ENCODE measurements around the gene ATAD2B. TPM values are rescaled to one million over a fixed set of nuclear protein-coding genes. Genes with fewer than 3 reads are reported as not detected.

Gene ATAD2B
- total and polyA plus RNA-seq, 2 of the 4 experiments (the other 2 are of a cell fraction): 1.5 to 5.0 TPM

DNA sequence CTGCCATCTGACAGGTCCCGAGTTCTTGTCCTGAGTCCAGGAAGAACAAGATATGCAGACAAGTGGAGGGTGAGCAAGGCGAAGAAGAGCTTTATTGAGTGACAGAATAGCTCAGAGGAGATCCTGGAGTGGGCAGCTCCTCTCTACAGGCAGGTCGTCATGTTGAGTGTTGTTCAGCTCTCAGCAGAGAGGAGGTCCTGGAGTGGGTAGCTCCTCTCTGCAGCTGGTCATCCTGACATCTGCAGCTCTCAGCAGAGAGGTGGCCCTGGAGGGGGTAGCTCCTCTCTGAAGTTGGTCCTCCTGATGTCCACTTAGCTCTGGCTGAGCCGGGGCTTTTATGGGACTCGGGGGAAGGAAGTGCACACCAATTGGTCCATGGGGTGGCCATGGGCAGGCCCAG lies 90.4 kb downstream of the ATAD2B start:
- H2BK15ac ChIP-seq (ENCODE audit: low read depth, low read length): no peak overlapping the region
- H2AFZ ChIP-seq (replicated peaks; ENCODE audit: low read length, poor library complexity): no peak overlapping the region
- H4K20me1 ChIP-seq (ENCODE audit: insufficient read depth, low read length): no peaks in the 10 kb centered on the region
- WGBS, 2 experiments (ENCODE audit: extremely low coverage in 2 of 2, insufficient read length in 1 of 2): 100% methylated on average over 2 of the region's 5 CpGs; no CpG with 5 or more reads in 1 of the 2 experiments
- TF ChIP-seq CEBPB (IDR thresholded peaks at IDR 0.05; ENCODE audit: low read depth, low read length) (no peak), CHD1 (IDR thresholded peaks at IDR 0.05; ENCODE audit: low read depth, low read length) (no peak), SMC3 (IDR thresholded peaks at IDR 0.05; ENCODE audit: low read depth, low read length) (no peak), NFE2L2 (IDR thresholded peaks at IDR 0.05; ENCODE audit: low read depth, low read length) (no peak), FOS (IDR thresholded peaks at IDR 0.05; ENCODE audit: low read depth, low read length) (no peak), USF2 (IDR thresholded peaks at IDR 0.05; ENCODE audit: low read depth, low read length) (no peak), MAFK (IDR thresholded peaks at IDR 0.05; ENCODE audit: low read depth, low read length) (no peak), ELK1 (IDR thresholded peaks at IDR 0.05; ENCODE audit: borderline replicate concordance, low read depth, low read length) (no peak), CTCF (conservative IDR thresholded peaks at IDR 0.05; ENCODE audit: low read depth, low read length) (no peak)
- H3K4me3 ChIP-seq (ENCODE audit: insufficient read depth, low read depth, low read length): no peak overlapping the region
- H4K5ac ChIP-seq (ENCODE audit: low read depth, low read length): no peak overlapping the region
- no peak overlapping the region for H3K56ac ChIP-seq (ENCODE audit: extremely low read depth, insufficient read depth, low read length)
- H3K4me2 ChIP-seq (ENCODE audit: low read depth, low read length): no peak overlapping the region
- BruUV-seq (replicated peaks): no TSS peak
- no peak overlapping the region for H3K9ac ChIP-seq (ENCODE audit: low read depth, low read length)
- DNase-seq (no peak), ATAC-seq (ENCODE audit: low read depth) (no peak)
- dilution Hi-C loops (cut with HindIII; ENCODE audit: low sequenced_read_pairs, unreplicated experiment) (no loop called here), in situ Hi-C loops (cut with MboI; ENCODE audit: low sequenced_read_pairs) (no loop called here), intact Hi-C loops (cut with micrococcal nuclease) (no loop called here)
- no peak overlapping the region for H2BK5ac ChIP-seq (ENCODE audit: low read depth, low read length, poor library complexity, severe bottlenecking)
- H3K27me3 ChIP-seq (ENCODE audit: control insufficient read depth, insufficient read depth, low read length): no peaks in the 10 kb centered on the region
- no peaks in the 10 kb centered on the region for H3K9me3 ChIP-seq (ENCODE audit: control insufficient read depth, insufficient read depth, low read length)
- ChIA-PET POLR2A (ENCODE audit: unreplicated experiment) (no interaction called here), CTCF (interaction anchor here (1.1 kb wide), 1 partner anchor 12 kb away, joined by 3 read pairs; no protein-coding TSS in a partner anchor)
- H2AK9ac ChIP-seq (replicated peaks; ENCODE audit: low read depth, low read length, poor library complexity): no peak overlapping the region
- no peak overlapping the region for H2BK20ac ChIP-seq (ENCODE audit: low read depth, low read length)
- peaks cover 5% of the 10 kb centered on the region; the same call in 1 of the 2 replicates for H3K36me3 ChIP-seq (ENCODE audit: control insufficient read depth, insufficient read depth, low read length)
- H3K4me1 ChIP-seq (ENCODE audit: control insufficient read depth, insufficient read depth, low read length): peaks cover 3% of the 10 kb centered on the region; the same call in 1 of the 2 replicates
- H3K14ac ChIP-seq (replicated peaks; ENCODE audit: low read depth, low read length): no peak overlapping the region
- no peak overlapping the region for H2BK120ac ChIP-seq (ENCODE audit: low read depth, low read length)
- H3K18ac ChIP-seq (ENCODE audit: low read depth, low read length): no peak overlapping the region
- no peak overlapping the region for H3K27ac ChIP-seq (ENCODE audit: insufficient read depth, low read length)
- H2AK5ac ChIP-seq (ENCODE audit: low read depth, low read length): no peak overlapping the region
- H3K9me1 ChIP-seq (ENCODE audit: insufficient read depth, low read length): no peaks in the 10 kb centered on the region
- no peak overlapping the region for H3K23ac ChIP-seq (ENCODE audit: low read depth, low read length)
- H3K79me1 ChIP-seq (ENCODE audit: low read depth in 1 of 2, low read length in 2 of 2): peaks cover 0 to 9% of the 10 kb centered on the region in 2 experiments; a peak in 3 of 4 replicates
- H3K4ac ChIP-seq (ENCODE audit: low read depth, low read length): no peak overlapping the region
- no peak overlapping the region for H4K91ac ChIP-seq (ENCODE audit: insufficient read depth, low read depth, low read length)
- H4K8ac ChIP-seq (ENCODE audit: low read depth in 2 of 2, low read length in 2 of 2): no peak overlapping the region
